Measurements from ENCODE around the gene FOXL2. TPM values are rescaled to one million over a fixed set of nuclear protein-coding genes. Genes with fewer than 3 reads are reported as not detected.

The FOXL2 gene
- total RNA-seq, 2 donors from 2014 or later = not detected

DNA sequence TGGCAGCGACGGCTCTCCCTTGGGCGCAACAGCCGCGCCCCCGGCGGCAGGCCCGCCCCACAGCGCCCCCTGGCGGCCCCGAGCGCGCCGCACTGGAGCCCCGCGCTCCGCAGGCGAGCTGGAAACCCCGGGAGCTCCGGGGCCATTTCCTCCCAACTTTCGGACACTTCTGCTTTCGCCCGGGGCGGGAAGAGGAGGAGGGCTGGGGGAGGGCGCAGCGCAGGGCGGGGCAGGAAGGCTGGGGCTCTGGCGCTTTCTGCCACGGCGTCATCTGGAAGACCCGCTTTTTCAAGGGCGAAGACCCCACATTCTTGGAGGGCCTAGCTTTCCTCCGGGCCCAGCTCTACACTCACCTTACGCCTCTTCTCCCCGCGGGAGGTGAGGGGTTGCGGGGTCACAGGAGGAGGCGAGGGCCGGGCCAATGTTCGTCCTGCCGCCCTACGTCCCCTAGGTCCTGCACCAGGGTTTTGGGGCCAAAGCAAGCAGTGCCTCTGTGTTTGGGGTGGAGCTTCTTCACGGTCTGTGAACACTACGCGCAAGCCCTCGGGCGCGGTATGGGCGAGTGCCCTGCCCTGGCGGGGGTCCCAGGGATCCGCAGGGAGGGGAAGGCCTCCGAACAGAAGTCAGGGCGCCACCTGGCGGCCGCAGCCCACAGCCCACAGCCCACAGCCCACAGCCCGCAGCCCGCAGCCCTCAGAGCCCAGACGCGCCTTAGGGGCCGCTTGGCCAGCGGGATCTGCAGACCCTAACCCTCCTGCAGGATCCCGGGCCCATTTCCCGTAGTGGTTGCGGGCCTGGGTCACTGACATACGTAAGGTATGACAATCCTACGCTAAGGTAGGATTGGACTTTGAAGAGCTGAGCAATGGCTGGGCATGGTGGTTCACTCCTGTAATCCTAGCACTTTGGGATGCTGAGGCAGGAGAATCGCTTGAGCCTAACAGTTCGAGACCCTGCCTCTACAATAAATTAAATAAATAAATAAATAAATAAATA, 31.1 kb downstream of the FOXL2 start:
- Mint-ChIP-seq H3K9me3 (no peaks in the 10 kb centered on the region), H3K36me3 (no peaks in the 10 kb centered on the region), H3K27ac (peak overlapping the region; percentile 59 to 72)
- peak; percentile 86 to 93 for DNase-seq (ENCODE audit: low spot score in 2 of 2)
- ATAC-seq = peak; percentile 87 to 94

GRCh38 chr3:138914870-138915502, 32.0 kb downstream of the FOXL2 start:
- Mint-ChIP-seq H3K36me3 (no peaks in the 10 kb centered on the region), H3K27ac (no peak overlapping the region), H3K9me3 (no peaks in the 10 kb centered on the region)
- DNase-seq (ENCODE audit: low spot score in 2 of 2) (no peak), ATAC-seq (peak; percentile 21 to 24)

- no peak overlapping the region for H3K27ac Mint-ChIP-seq
Observed at GRCh38 chr3:138913766-138914165, 33.2 kb downstream of the FOXL2 start.

DNA sequence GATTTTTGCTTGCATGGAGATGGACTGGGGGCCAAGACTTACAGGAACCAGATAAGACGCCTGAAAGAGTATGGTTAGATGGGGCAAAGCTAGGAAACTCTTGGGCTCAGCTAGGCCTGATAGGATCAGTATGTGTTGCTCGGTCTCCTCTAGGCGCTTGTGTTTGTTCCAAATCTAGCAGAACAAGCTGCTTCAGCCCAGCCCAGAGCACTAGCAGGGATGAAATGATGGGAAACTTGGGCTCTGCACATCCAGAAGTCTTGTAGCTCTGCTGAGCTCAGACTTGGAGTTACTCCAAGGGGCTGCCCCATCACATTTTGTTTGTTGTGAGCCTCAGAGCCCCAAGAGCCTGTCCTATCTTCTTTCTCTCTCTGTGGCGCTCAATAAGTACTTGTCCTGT, 34.7 kb downstream of the FOXL2 start:
- ATAC-seq (no peak), DNase-seq (ENCODE audit: low spot score in 2 of 2) (no peak)
- Mint-ChIP-seq H3K9me3 (no peaks in the 10 kb centered on the region), H3K27ac (no peak overlapping the region), H3K36me3 (no peaks in the 10 kb centered on the region)

More at GRCh38 chr3:138913766-138914165, 33.2 kb downstream of the FOXL2 start:
- ATAC-seq (no peak), DNase-seq (ENCODE audit: low spot score in 2 of 2) (no peak)
- Mint-ChIP-seq H3K9me3 (no peaks in the 10 kb centered on the region), H3K36me3 (no peaks in the 10 kb centered on the region)

DNA sequence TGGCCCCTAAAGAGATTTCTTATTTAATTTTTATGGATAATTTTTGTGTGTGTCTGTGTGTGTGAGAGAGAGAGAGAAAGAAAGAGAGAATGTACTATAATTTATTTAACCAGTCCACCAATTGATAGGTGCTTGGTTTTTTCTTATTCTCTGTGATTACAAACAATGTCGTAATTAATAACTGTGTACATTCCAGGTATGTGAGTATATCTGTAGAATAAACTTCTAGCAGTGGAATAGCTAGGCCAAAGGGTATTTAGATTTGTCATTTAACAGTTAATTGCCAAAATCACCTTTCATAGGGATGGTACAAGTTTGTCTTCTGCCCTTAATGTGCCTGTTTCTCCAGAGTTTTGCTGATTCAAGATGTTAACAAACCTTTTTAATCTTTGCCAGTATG, 35.3 kb downstream of the FOXL2 start:
- H3K36me3 Mint-ChIP-seq = no peaks in the 10 kb centered on the region
- DNase-seq (ENCODE audit: low spot score in 2 of 2) = no peak
- no peaks in the 10 kb centered on the region for H3K9me3 Mint-ChIP-seq
- no peak for ATAC-seq
- H3K27ac Mint-ChIP-seq = no peak overlapping the region

- DNase-seq (ENCODE audit: low spot score in 2 of 2) (no peak), ATAC-seq (no peak)
- Mint-ChIP-seq H3K9me3 (no peaks in the 10 kb centered on the region), H3K27ac (no peak overlapping the region), H3K36me3 (no peaks in the 10 kb centered on the region)
Observed at GRCh38 chr3:138909904-138910303, 37.0 kb downstream of the FOXL2 start.

DNA sequence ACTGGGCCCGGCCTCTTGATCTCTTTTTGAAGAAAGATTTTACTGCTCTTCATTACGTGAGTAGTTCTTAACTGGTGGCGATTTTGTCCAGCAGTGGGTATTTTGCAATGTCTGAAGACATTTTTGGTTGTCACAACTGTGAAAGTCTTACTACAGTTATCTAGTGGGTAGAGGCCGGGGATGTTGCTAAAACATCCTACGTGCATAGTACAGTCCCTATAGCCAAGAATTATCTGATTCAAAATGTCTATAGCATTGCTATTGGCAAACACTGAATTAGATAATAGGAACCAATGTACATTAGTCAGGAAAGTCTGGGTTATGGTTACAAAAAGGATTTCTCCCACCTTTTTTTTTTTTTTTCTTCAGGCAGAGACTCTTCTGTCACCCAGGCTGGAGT, 38.1 kb downstream of the FOXL2 start:
- no peaks in the 10 kb centered on the region for H3K36me3 Mint-ChIP-seq
- no peak overlapping the region for H3K27ac Mint-ChIP-seq
- DNase-seq (ENCODE audit: low spot score in 2 of 2) = no peak
- H3K9me3 Mint-ChIP-seq = no peaks in the 10 kb centered on the region
- ATAC-seq = no peak

- H3K9me3 Mint-ChIP-seq = no peaks in the 10 kb centered on the region
Observed at GRCh38 chr3:138907539-138907938, 39.4 kb downstream of the FOXL2 start.

GRCh38 chr3:138902171-138902570, 44.8 kb downstream of the FOXL2 start:
- Mint-ChIP-seq H3K36me3 (no peaks in the 10 kb centered on the region), H3K27ac (no peak overlapping the region), H3K9me3 (no peaks in the 10 kb centered on the region)
- DNase-seq (ENCODE audit: low spot score in 2 of 2) = no peak
- ATAC-seq = no peak

More at GRCh38 chr3:138907539-138907938, 39.4 kb downstream of the FOXL2 start:
- no peak for ATAC-seq
- no peak for DNase-seq (ENCODE audit: low spot score in 2 of 2)
- no peaks in the 10 kb centered on the region for H3K36me3 Mint-ChIP-seq
- no peak overlapping the region for H3K27ac Mint-ChIP-seq

- H3K36me3 Mint-ChIP-seq = no peaks in the 10 kb centered on the region
- DNase-seq (ENCODE audit: low spot score in 2 of 2) (no peak), ATAC-seq (no peak)
- no peaks in the 10 kb centered on the region for H3K9me3 Mint-ChIP-seq
- no peak overlapping the region for H3K27ac Mint-ChIP-seq
Observed at GRCh38 chr3:138901567-138901966, 45.4 kb downstream of the FOXL2 start.

DNA sequence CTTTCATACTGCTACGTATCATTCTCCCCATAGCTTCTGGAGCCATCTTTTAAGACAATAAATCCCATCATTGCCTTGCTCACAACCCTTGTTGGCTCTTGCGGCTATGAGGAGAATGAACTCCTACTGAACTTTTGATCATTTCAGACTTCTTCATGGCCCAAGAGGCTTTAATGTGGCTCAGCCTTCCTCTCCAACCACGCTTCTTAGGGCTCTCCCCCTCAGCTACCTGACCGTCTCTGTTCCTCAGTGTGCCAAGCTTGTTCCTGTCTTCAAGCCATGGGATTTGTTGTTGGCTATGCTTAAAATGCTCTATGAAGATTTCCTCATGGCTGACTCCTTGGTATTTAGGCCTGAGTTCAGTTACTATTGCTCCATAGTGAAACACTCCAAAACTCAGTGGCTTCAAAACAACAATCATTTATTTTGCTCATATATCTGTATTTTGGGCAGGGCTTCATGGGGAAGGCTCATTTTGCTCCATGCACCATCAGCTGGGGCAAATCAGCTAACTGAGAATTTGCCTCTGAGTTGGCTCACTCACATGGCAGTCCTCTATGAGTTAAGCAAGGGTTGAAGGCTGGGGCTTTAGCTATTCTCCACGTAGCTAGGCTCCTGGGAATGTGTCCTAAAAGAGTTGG, 47.5 kb downstream of the FOXL2 start:
- Mint-ChIP-seq H3K27ac (no peak overlapping the region), H3K36me3 (no peaks in the 10 kb centered on the region), H3K9me3 (no peaks in the 10 kb centered on the region)
- no peak for ATAC-seq
- DNase-seq (ENCODE audit: low spot score in 2 of 2) = no peak

GRCh38 chr3:138898708-138899107, 48.2 kb downstream of the FOXL2 start:
- ATAC-seq (no peak), DNase-seq (ENCODE audit: low spot score in 2 of 2) (no peak)
- no peaks in the 10 kb centered on the region for H3K9me3 Mint-ChIP-seq
- no peaks in the 10 kb centered on the region for H3K36me3 Mint-ChIP-seq
- no peak overlapping the region for H3K27ac Mint-ChIP-seq

DNA sequence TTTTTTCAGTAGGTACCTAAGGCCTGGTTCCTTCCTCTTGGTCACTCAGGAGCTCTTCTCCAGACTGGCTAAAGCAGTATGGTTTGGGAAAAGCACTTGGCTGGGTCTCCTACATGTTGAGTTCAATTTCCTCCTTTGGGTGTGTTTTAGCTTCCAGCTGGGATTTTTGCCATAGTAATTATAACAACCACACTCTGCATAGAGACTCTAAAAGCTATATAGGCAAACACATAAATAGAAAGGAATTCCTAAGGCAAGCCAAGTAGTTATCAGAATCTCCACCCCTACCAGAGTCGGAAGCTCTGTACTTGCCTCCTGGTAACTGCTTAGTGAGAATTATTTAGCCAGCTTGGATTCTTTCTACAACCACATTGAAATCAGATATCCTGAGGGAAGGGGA, 48.6 kb downstream of the FOXL2 start:
- DNase-seq (ENCODE audit: low spot score in 2 of 2) (no peak), ATAC-seq (no peak)
- Mint-ChIP-seq H3K36me3 (no peaks in the 10 kb centered on the region), H3K9me3 (no peaks in the 10 kb centered on the region), H3K27ac (no peak overlapping the region)

Other genes starting within 250 kb of the FOXL2 start
- 10 to 100 TPM; 18.8 to 21.7 TPM for gene PIK3CB, start 112.2 kb downstream of the FOXL2 start, total RNA-seq
- not detected for gene FOXL2NB, start 80 bp upstream of the FOXL2 start, total RNA-seq
- not detected for gene PRR23A, start 59.1 kb upstream of the FOXL2 start, total RNA-seq
- not detected for gene PRR23B, start 73.8 kb upstream of the FOXL2 start, total RNA-seq
- gene PRR23C, start 97.8 kb upstream of the FOXL2 start, total RNA-seq = not detected

Data from activated naive CD4-positive, alpha-beta T cell treated with anti-CD3 and anti-CD28 coated beads, Interleukin-2, amount 50 U/mL, for 72 hours (primary cell).